ENCODE results near the gene ABR.

ABR gene

DNA sequence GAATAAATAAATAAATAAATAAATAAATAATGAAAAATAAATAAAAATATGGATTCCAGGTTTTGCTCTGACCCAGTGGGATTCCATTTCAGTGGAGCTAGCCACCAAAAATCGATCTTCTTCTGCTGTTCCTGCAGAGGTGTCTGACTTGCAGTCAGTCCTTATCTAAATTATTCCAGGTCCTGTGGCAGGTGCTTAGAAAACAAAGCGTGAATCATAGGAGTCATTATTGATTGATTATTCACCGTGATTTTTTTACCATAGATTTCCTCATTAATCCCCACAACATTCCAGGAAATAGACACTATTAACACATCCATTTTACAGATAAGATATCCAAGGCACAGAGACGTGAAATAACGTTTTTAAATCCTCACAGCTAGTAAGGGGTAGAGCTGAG, 31.5 kb upstream of the ABR start:
- TF ChIP-seq, protein P1, sequence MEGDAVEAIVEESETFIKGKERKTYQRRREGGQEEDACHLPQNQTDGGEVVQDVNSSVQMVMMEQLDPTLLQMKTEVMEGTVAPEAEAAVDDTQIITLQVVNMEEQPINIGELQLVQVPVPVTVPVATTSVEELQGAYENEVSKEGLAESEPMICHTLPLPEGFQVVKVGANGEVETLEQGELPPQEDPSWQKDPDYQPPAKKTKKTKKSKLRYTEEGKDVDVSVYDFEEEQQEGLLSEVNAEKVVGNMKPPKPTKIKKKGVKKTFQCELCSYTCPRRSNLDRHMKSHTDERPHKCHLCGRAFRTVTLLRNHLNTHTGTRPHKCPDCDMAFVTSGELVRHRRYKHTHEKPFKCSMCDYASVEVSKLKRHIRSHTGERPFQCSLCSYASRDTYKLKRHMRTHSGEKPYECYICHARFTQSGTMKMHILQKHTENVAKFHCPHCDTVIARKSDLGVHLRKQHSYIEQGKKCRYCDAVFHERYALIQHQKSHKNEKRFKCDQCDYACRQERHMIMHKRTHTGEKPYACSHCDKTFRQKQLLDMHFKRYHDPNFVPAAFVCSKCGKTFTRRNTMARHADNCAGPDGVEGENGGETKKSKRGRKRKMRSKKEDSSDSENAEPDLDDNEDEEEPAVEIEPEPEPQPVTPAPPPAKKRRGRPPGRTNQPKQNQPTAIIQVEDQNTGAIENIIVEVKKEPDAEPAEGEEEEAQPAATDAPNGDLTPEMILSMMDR (IDR thresholded peaks at IDR 0.05; ENCODE audit: poor library complexity, severe bottlenecking) = no peak
- Histone ChIP-seq H3K4me3 (ENCODE audit: severe bottlenecking) (no peak overlapping the region), H3K36me3 (ENCODE audit: low read depth) (no peaks in the 10 kb centered on the region), H3K4me1 (ENCODE audit: insufficient read depth, poor library complexity, severe bottlenecking) (no peaks in the 10 kb centered on the region), H3K9me3 (ENCODE audit: severe bottlenecking) (no peaks in the 10 kb centered on the region), H3K27me3 (ENCODE audit: insufficient read depth, poor library complexity, severe bottlenecking) (peaks cover 16% of the 10 kb centered on the region), H3K27ac (ENCODE audit: poor library complexity, severe bottlenecking) (no peak overlapping the region)
- no peak for ATAC-seq (ENCODE audit: low read depth)
- no peak for DNase-seq (ENCODE audit: low spot score)

DNA sequence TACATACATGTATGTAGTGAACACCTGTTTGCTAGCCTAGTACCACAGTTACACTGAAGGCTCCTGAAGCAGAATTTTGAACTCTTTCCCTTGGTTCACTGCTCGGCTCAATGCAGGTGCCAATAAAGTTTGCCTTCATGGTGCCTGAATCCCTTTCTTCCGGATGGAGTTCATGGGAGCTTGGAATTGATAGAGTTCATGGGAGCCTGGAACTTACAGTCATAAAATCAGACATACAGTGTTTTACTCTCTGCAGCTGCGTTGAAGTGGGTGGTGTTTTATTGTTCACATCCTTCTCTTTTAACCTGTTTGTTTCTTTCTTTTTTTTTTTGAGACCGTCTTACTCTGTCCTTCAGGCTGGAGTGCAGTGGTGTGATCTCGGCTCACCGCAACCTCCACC, 29.2 kb upstream of the ABR start:
- H3K4me1 ChIP-seq (ENCODE audit: insufficient read depth, poor library complexity, severe bottlenecking) = no peaks in the 10 kb centered on the region
- no peak for DNase-seq (ENCODE audit: low spot score)
- no peak overlapping the region for H3K27ac ChIP-seq (ENCODE audit: poor library complexity, severe bottlenecking)
- ATAC-seq (ENCODE audit: low read depth) = no peak
- H3K27me3 ChIP-seq (ENCODE audit: insufficient read depth, poor library complexity, severe bottlenecking) = peaks cover 14% of the 10 kb centered on the region
- H3K4me3 ChIP-seq (ENCODE audit: severe bottlenecking) = no peak overlapping the region
- TF ChIP-seq, protein P1 (IDR thresholded peaks at IDR 0.05; ENCODE audit: poor library complexity, severe bottlenecking) = no peak
- H3K36me3 ChIP-seq (ENCODE audit: low read depth) = no peaks in the 10 kb centered on the region
- H3K9me3 ChIP-seq (ENCODE audit: severe bottlenecking) = no peaks in the 10 kb centered on the region

DNA sequence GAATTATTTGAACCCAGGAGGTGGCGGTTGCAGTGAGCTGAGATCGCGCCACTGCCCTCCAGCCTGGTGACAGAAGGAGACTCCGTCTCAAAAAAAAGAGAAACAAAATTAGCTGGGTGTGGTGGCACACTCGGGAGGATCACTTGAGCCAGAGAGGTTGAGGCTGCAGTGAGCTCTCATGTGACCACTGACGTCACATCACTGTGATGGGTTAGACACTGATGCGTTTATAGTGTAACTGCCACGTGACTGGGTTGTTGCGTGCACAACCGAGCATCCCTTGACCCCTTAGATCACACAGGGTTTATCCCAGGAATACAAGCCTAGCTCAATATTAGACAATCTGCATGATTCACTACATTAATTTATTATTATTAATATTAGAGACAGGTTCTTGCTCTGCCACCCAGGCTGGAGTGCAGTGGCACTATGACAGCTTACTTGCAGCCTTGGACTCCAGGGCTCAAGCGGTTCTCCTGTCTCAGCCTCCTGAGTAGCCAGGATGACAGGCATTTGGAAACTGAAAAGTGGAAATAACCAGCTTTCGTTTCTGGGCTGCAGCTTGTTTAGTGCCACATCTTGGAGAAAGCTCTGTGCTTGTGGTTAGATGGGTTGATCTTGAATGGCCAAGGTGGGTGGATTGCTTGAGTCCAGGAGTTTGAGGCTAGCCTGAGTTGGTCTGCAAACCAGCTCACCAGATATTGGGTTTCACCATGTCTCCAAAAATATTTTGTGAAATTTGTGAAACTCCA, 26.4 kb upstream of the ABR start:
- Histone ChIP-seq H3K27me3 (ENCODE audit: insufficient read depth, poor library complexity, severe bottlenecking) (peaks cover 8% of the 10 kb centered on the region), H3K4me3 (ENCODE audit: severe bottlenecking) (no peak overlapping the region), H3K9me3 (ENCODE audit: severe bottlenecking) (no peaks in the 10 kb centered on the region), H3K27ac (ENCODE audit: poor library complexity, severe bottlenecking) (no peak overlapping the region), H3K36me3 (ENCODE audit: low read depth) (no peaks in the 10 kb centered on the region), H3K4me1 (ENCODE audit: insufficient read depth, poor library complexity, severe bottlenecking) (no peaks in the 10 kb centered on the region)
- DNase-seq (ENCODE audit: low spot score) (no peak), ATAC-seq (ENCODE audit: low read depth) (no peak)
- TF ChIP-seq, protein P1 (IDR thresholded peaks at IDR 0.05; ENCODE audit: poor library complexity, severe bottlenecking) = no peak

DNA sequence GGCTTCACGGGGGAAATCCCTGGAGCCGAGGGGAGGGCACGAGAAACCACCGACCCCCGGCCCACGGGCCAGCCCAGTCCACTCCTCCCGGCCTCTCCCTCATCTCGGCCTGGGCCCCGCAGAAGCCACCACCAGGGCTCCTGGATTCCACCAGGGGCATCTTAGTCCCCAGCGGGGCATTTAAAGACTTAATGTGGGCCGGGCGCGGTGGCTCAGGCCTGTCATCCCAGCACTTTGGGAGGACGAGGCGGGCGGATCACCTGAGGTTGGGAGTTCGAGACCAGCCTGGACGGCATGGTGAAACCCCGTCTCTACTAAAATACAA, 24.1 kb upstream of the ABR start:
- no peaks in the 10 kb centered on the region for H3K36me3 ChIP-seq (ENCODE audit: low read depth)
- TF ChIP-seq, protein P1 (IDR thresholded peaks at IDR 0.05; ENCODE audit: poor library complexity, severe bottlenecking) = no peak
- H3K27ac ChIP-seq (ENCODE audit: poor library complexity, severe bottlenecking) = no peak overlapping the region
- ATAC-seq (ENCODE audit: low read depth) (no peak; the same call in 2 of the 3 replicates), DNase-seq (ENCODE audit: low spot score) (no peak)
- H3K27me3 ChIP-seq (ENCODE audit: insufficient read depth, poor library complexity, severe bottlenecking) = no peaks in the 10 kb centered on the region
- H3K4me3 ChIP-seq (ENCODE audit: severe bottlenecking) = peak overlapping the region; percentile 44
- no peaks in the 10 kb centered on the region for H3K4me1 ChIP-seq (ENCODE audit: insufficient read depth, poor library complexity, severe bottlenecking)
- no peaks in the 10 kb centered on the region for H3K9me3 ChIP-seq (ENCODE audit: severe bottlenecking)
